ENCODE data around the gene GLIPR1. TPM values are rescaled to one million over a fixed set of nuclear protein-coding genes. Genes with fewer than 3 reads are reported as not detected.
"Not testable (repeated sequence)": the region's sequence is repeated elsewhere in the genome, so short reads cannot be mapped to it uniquely, and the experiment has no call there.

Gene GLIPR1
- total and polyA plus RNA-seq, 8 donors, result 0.68 to 19.1 (median 1.1) TPM

DNA sequence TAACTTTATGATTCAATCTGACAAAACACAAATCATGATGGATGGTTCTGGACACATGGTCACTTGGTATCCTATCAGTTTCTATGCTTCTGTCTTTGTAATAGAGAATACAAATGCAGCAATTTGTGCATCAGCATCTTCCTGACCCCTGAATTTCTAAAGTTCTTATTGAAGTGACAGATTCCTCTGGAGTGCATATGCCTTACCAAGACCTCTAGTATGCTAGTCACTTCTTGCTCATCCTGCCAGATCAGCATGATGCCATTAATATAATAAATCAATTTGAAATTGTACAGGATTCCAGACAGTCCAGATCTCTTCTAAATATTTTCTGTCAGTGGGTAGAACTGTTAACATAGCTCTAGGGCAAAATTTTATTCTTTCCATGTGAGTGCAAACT lies 40.6 kb upstream of the GLIPR1 start:
- TF ChIP-seq, protein P1, sequence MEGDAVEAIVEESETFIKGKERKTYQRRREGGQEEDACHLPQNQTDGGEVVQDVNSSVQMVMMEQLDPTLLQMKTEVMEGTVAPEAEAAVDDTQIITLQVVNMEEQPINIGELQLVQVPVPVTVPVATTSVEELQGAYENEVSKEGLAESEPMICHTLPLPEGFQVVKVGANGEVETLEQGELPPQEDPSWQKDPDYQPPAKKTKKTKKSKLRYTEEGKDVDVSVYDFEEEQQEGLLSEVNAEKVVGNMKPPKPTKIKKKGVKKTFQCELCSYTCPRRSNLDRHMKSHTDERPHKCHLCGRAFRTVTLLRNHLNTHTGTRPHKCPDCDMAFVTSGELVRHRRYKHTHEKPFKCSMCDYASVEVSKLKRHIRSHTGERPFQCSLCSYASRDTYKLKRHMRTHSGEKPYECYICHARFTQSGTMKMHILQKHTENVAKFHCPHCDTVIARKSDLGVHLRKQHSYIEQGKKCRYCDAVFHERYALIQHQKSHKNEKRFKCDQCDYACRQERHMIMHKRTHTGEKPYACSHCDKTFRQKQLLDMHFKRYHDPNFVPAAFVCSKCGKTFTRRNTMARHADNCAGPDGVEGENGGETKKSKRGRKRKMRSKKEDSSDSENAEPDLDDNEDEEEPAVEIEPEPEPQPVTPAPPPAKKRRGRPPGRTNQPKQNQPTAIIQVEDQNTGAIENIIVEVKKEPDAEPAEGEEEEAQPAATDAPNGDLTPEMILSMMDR (IDR thresholded peaks at IDR 0.05), result no peak
- Histone ChIP-seq H3K27me3 (no peaks in the 10 kb centered on the region), H3K9me3 (no peaks in the 10 kb centered on the region), H3K4me3 (no peak overlapping the region), H3K36me3 (no peaks in the 10 kb centered on the region), H3K4me1 (no peaks in the 10 kb centered on the region), H3K27ac (no peak overlapping the region)
- no peak for DNase-seq
- no peak for FAIRE-seq
- intact Hi-C loops (cut with DNase I), result no loop called here
- no peak for ATAC-seq

DNA sequence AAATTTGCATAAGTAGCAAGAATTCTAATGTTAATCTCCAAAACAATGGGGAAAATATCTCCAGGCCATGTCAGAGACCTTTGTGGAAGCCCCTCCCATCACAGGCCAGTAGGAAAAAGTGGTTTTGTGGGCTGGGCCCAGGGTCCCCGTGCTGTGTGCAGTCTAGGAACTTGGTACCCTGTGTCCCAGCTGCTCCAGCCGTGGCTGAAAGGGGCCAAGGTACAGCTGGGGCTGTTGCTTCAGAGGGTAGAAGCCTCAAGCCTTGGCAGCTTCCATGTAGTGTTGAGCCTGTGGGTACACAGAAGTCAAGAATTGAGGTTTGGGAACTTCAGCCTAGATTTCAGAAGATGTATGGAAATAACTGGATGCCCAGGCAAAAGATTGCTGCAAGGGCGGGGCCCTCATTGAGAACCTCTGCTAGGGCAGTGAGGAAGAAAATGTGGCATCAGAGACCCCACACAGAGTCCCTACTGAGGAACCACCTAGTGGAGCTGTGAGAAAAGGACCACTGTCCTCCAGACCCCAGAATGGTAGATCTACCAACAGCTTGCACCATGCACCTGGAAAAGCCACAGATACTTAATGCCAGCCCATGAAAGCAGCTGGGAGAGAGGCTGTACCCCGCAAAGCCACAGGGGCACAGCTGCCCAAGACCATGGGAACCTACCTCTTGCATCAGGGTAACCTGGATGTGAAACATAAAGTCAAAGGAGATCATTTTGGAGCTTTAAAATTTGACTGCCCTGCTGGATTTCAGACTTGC lies 38.7 kb upstream of the GLIPR1 start:
- WGBS, 2 donors, result 71 to 80% methylated on average over 4 of the region's 4 CpGs
- H3K4me3 ChIP-seq; H3K9me3 ChIP-seq; H3K27ac ChIP-seq; H3K4me1 ChIP-seq; H3K36me3 ChIP-seq; H3K27me3 ChIP-seq; intact Hi-C loops (cut with DNase I); DNase-seq; FAIRE-seq; ATAC-seq: not testable (repeated sequence)

- H3K4me1 ChIP-seq; H3K27me3 ChIP-seq; H3K36me3 ChIP-seq; FAIRE-seq; H3K9me3 ChIP-seq; DNase-seq; H3K27ac ChIP-seq; ATAC-seq; intact Hi-C loops (cut with DNase I); H3K4me3 ChIP-seq: not testable (repeated sequence)
- 7 to 17% methylated on average over 3 of the region's 3 CpGs for WGBS, 2 donors
Observed at GRCh38 chr12:75442454-75442853, 38.1 kb upstream of the GLIPR1 start.

DNA sequence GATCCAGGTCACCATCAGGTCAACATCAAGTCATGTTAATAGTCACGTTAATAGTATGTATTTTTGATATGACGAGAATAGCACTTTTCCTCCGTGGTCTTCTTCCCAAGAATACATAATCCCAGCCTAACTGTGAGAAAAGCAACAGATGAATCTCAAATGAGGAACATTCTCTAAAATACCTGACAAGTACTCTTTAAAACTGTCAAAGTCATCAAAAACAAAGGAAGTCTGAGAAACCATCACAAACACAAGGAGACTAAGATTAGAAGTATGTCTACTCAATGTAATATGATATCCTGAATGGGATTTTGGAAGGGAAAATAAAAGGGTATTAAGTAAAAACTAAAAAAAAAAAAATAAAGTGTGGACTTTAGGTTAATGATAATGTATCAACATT lies 36.8 kb upstream of the GLIPR1 start:
- TF ChIP-seq, protein P1 (IDR thresholded peaks at IDR 0.05), result no peak
- Histone ChIP-seq H3K36me3 (no peaks in the 10 kb centered on the region), H3K4me3 (no peak overlapping the region), H3K4me1 (no peaks in the 10 kb centered on the region), H3K27ac (no peak overlapping the region), H3K9me3 (no peaks in the 10 kb centered on the region), H3K27me3 (no peaks in the 10 kb centered on the region)
- ATAC-seq (no peak), FAIRE-seq (no peak), DNase-seq (no peak)
- intact Hi-C loops (cut with DNase I), result no loop called here
- WGBS, 2 donors, result 35 to 40% methylated on average over 3 of the region's 3 CpGs

DNA sequence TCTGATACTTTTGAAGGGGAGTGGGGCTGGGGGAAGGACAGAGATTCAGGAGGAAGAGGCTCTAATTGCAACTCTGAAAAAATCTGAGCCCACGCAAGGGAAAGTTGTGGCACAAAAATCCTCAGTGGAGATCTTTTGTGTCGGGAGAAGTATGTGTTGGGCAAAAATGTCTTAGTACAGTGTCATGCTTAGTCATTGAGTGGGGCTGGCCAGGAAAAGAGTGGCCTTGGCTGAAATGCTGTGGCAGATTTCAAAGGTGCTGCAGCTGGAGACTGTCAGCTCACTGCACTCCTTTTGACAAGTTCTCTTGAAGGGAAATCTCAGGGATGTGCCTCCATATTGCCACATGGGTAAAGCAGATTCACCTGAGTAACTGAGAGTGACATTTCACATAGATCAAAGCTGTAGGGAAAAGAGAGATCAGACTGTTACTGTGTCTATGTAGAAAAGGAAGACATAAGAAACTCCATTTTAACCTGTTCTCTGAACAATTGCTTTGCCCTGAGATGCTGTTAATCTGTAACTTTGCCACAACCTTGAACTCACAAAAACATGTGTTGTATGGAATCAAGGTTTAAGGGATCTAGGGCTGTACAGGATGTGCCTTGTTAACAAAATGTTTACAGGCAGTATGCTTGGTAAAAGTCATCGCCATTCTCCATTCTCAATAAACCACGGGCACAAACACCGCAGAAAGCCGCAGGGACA lies 36.0 kb upstream of the GLIPR1 start:
- Histone ChIP-seq H3K4me1 (no peaks in the 10 kb centered on the region), H3K36me3 (no peaks in the 10 kb centered on the region), H3K27me3 (no peaks in the 10 kb centered on the region), H3K4me3 (no peak overlapping the region), H3K27ac (no peak overlapping the region), H3K9me3 (no peaks in the 10 kb centered on the region)
- TF ChIP-seq, protein P1 (IDR thresholded peaks at IDR 0.05), result no peak
- intact Hi-C loops (cut with DNase I), result no loop called here
- FAIRE-seq, result no peak
- 76 to 81% methylated on average over 6 of the region's 6 CpGs for WGBS, 2 donors
- no peak for DNase-seq
- peak in 2 of 4 donors; percentile 67 to 78 for ATAC-seq

- DNase-seq; H3K4me3 ChIP-seq; H3K27me3 ChIP-seq; ATAC-seq; H3K9me3 ChIP-seq; H3K36me3 ChIP-seq; H3K4me1 ChIP-seq; intact Hi-C loops (cut with DNase I); FAIRE-seq; H3K27ac ChIP-seq: not testable (repeated sequence)
- 68 to 74% methylated on average over 7 of the region's 7 CpGs for WGBS, 2 donors
Observed at GRCh38 chr12:75445137-75445507, 35.4 kb upstream of the GLIPR1 start.
